H9 (cell line): ENCODE data around the gene ARL11. TPM values are rescaled to one million over a fixed set of nuclear protein-coding genes. Genes with fewer than 3 reads are reported as not detected.

Source experiments
- DNase-seq: peaks from one replicate; pipeline ENCODE4 v3.0.0-alpha.2; 2017
- H2AFZ ChIP-seq: one replicate; pipeline ENCODE4 v1.6.1; 2013; ENCODE audit warnings: mild to moderate bottlenecking, low read length, control low read depth, moderate library complexity
- H2AK5ac ChIP-seq: 2 replicates; pipeline ENCODE4 v1.6.1; 2013; ENCODE audit warnings: low read length, control low read depth, mixed read lengths; ENCODE audit not compliant: insufficient read length
- H2BK120ac ChIP-seq: one replicate; pipeline ENCODE4 v1.6.1; 2013; ENCODE audit warnings: low read depth, mild to moderate bottlenecking, low read length, control low read depth, inconsistent platforms; ENCODE audit not compliant: poor library complexity, severe bottlenecking
- H2BK12ac ChIP-seq: 2 replicates; pipeline ENCODE4 v1.6.1; 2013; ENCODE audit warnings: low read length, control low read depth, mixed read lengths, low read depth; ENCODE audit not compliant: insufficient read length
- H2BK15ac ChIP-seq: 2 replicates; pipeline ENCODE4 v1.6.1; 2013; ENCODE audit warnings: low read depth, low read length, control low read depth
- H2BK20ac ChIP-seq: one replicate; pipeline ENCODE4 v1.6.1; 2013; ENCODE audit warnings: low read depth, mild to moderate bottlenecking, low read length, control low read depth, inconsistent platforms; ENCODE audit not compliant: poor library complexity, severe bottlenecking
- H2BK5ac ChIP-seq: 2 replicates; pipeline ENCODE4 v1.6.1; 2013; ENCODE audit warnings: low read length, control low read depth, mixed read lengths; ENCODE audit not compliant: insufficient read length
- H3K14ac ChIP-seq: 2 replicates; pipeline ENCODE4 v1.6.1; 2013; ENCODE audit warnings: low read length, control low read depth; ENCODE audit not compliant: insufficient read depth
- H3K18ac ChIP-seq: 2 replicates; pipeline ENCODE4 v1.6.1; 2013; ENCODE audit warnings: low read depth, mild to moderate bottlenecking, mixed read lengths, low read length, control low read depth; ENCODE audit not compliant: insufficient read length
- H3K23ac ChIP-seq: 2 replicates; pipeline ENCODE4 v1.6.1; 2013; ENCODE audit warnings: low read length, control low read depth, mixed read lengths, low read depth; ENCODE audit not compliant: insufficient read length
- H3K23me2 ChIP-seq: 2 replicates; pipeline ENCODE4 v1.6.1; 2013; ENCODE audit warnings: low read depth, mild to moderate bottlenecking, mixed read lengths, low read length, control low read depth; ENCODE audit not compliant: insufficient read length, poor library complexity, severe bottlenecking
- H3K27ac ChIP-seq: 2 replicates; pipeline ENCODE4 v1.5.1; 2013; ENCODE audit warnings: low read length, control low read depth, mixed read lengths, low read depth; ENCODE audit not compliant: insufficient read length
- H3K27me3 ChIP-seq: 2 replicates; pipeline ENCODE4 v1.6.1; 2013; ENCODE audit warnings: low read length, control low read depth, inconsistent platforms; ENCODE audit not compliant: insufficient read depth
- H3K4ac ChIP-seq: 2 replicates; pipeline ENCODE4 v1.6.1; 2013; ENCODE audit warnings: low read depth, mild to moderate bottlenecking, control low read depth, inconsistent platforms, low read length, moderate library complexity
- H3K4me1 ChIP-seq: 2 replicates; pipeline ENCODE4 v1.6.1; 2013; ENCODE audit warnings: low read length, control low read depth, inconsistent platforms; ENCODE audit not compliant: insufficient read depth
- H3K4me2 ChIP-seq: 2 replicates; pipeline ENCODE4 v1.6.1; 2013; ENCODE audit warnings: low read length, control low read depth, mixed read lengths; ENCODE audit not compliant: insufficient read length, insufficient read depth
- H3K56ac ChIP-seq: 2 replicates; pipeline ENCODE4 v1.6.1; 2013; ENCODE audit warnings: low read depth, mild to moderate bottlenecking, mixed read lengths, low read length, control low read depth; ENCODE audit not compliant: insufficient read length
- H3K79me1 ChIP-seq: 2 replicates; pipeline ENCODE4 v1.6.1; 2013; ENCODE audit warnings: low read depth, mild to moderate bottlenecking, moderate library complexity, low read length, control low read depth, inconsistent platforms; ENCODE audit not compliant: insufficient read depth, poor library complexity, severe bottlenecking
- H3K79me2 ChIP-seq: 2 replicates; pipeline ENCODE4 v1.6.1; 2013; ENCODE audit warnings: low read length, control low read depth, inconsistent platforms; ENCODE audit not compliant: insufficient read depth
- H3K9ac ChIP-seq: 2 replicates; pipeline ENCODE4 v1.6.1; 2013; ENCODE audit warnings: low read length, control low read depth, mixed read lengths; ENCODE audit not compliant: insufficient read length; ENCODE audit errors: extremely low read depth
- H3K9me3 ChIP-seq: one replicate; pipeline ENCODE4 v1.6.1; 2013; ENCODE audit warnings: low read depth, low read length, inconsistent platforms; ENCODE audit not compliant: control insufficient read depth
- H3T11ph ChIP-seq: one replicate; pipeline ENCODE4 v1.6.1; 2013; ENCODE audit warnings: mild to moderate bottlenecking, low read length, control low read depth, inconsistent platforms
- H4K20me1 ChIP-seq: one replicate; pipeline ENCODE4 v1.6.1; 2013; ENCODE audit not compliant: control insufficient read depth, insufficient read length, insufficient read depth
- H4K5ac ChIP-seq: 2 replicates; pipeline ENCODE4 v1.6.1; 2013; ENCODE audit warnings: low read depth, mild to moderate bottlenecking, mixed read lengths, low read length, control low read depth; ENCODE audit not compliant: insufficient read length
- H4K8ac ChIP-seq: replicated peaks from 2 replicates; pipeline ENCODE4 v1.6.1; 2013; ENCODE audit warnings: low read length, control low read depth, mixed read lengths, low read depth; ENCODE audit not compliant: insufficient read length
- H4K91ac ChIP-seq: 2 replicates; pipeline ENCODE4 v1.6.1; 2013; ENCODE audit warnings: low read depth, mild to moderate bottlenecking, moderate library complexity, mixed read lengths, low read length, control low read depth; ENCODE audit not compliant: insufficient read length
- H3K27ac Mint-ChIP-seq, 3 experiments: 2 replicates in 2 of 3; 3 replicates in 1 of 3; pipeline ENCODE4 v1.8.0; 2020 to 2021; ENCODE audit warnings: mixed read lengths in 3 of 3, mild to moderate bottlenecking in 1 of 3, moderate library complexity in 1 of 3
- H3K27me3 Mint-ChIP-seq: 2 replicates; pipeline ENCODE4 v1.8.0; 2021; ENCODE audit warnings: low read depth, mild to moderate bottlenecking, moderate library complexity, mixed read lengths
- H3K36me3 Mint-ChIP-seq, 3 experiments: 2 replicates in 2 of 3; 3 replicates in 1 of 3; pipeline ENCODE4 v1.8.0; 2020 to 2021; ENCODE audit warnings: low read depth in 3 of 3, mixed read lengths in 3 of 3; ENCODE audit not compliant: insufficient read depth in 1 of 3
- H3K4me1 Mint-ChIP-seq, 2 experiments: 2 replicates each; pipeline ENCODE4 v1.8.0; 2020; ENCODE audit warnings: mixed read lengths in 2 of 2
- H3K4me3 Mint-ChIP-seq, 2 experiments: 2 replicates in 1 of 2; 3 replicates in 1 of 2; pipeline ENCODE4 v1.8.0; 2020 to 2021; ENCODE audit warnings: mild to moderate bottlenecking in 2 of 2, mixed read lengths in 2 of 2, moderate library complexity in 1 of 2
- H3K9me3 Mint-ChIP-seq, 2 experiments: 2 replicates in 1 of 2; 3 replicates in 1 of 2; pipeline ENCODE4 v1.8.0; 2020; ENCODE audit warnings: mild to moderate bottlenecking in 2 of 2, mixed read lengths in 2 of 2, moderate library complexity in 1 of 2
- CTCF ChIP-seq: fragments of 200-600 bp; sonication (generic); conservative IDR thresholded peaks from 3 replicates; pipeline ENCODE4 v1.8.0; 2021; ENCODE audit warnings: antibody characterized with exemption, mild to moderate bottlenecking
- WGBS: extraction: QIAGEN DNeasy Blood & Tissue Kit; methylation state at CpG from one replicate; pipeline ENCODE4 v1.1.7; 2013; ENCODE audit warnings: missing lambda C conversion rate, low lambda C conversion rate, mixed read lengths; ENCODE audit not compliant: insufficient read length; ENCODE audit errors: extremely low coverage; 5-methylcytosine and 5-hydroxymethylcytosine counted together
- total RNA-seq: library from RNA; stranded (reverse); gene quantifications from 2 replicates; pipeline ENCODE4 v1.2.1, GENCODE V29; 2021

ARL11 gene
- total RNA-seq, 1 experiment from 2014 or later, result 0.42 TPM

- no peaks in the 10 kb centered on the region for H3K9me3 ChIP-seq
- Mint-ChIP-seq H3K36me3 (no peaks in the 10 kb centered on the region), H3K4me1 (peaks cover 4 to 11% of the 10 kb centered on the region in 2 experiments; a peak in 2 of 4 replicates), H3K4me3 (no peak overlapping the region), H3K27ac (no peak overlapping the region), H3K9me3 (no peaks in the 10 kb centered on the region), H3K27me3 (no peaks in the 10 kb centered on the region)
- no peak overlapping the region for H2BK20ac ChIP-seq
- no peak overlapping the region for H3K4me2 ChIP-seq
- H3K79me1 ChIP-seq, result no peaks in the 10 kb centered on the region
- H3K9ac ChIP-seq, result no peak overlapping the region
- no peak overlapping the region for H2AK5ac ChIP-seq
- no CpG with 5 or more reads among the region's 11 CpGs for WGBS
- TF ChIP-seq CTCF, result no peak
- H3K27ac ChIP-seq, result no peak overlapping the region
- no peak for DNase-seq
- no peak overlapping the region for H2BK120ac ChIP-seq
- no peak overlapping the region for H3K4ac ChIP-seq
- H4K20me1 ChIP-seq, result no peaks in the 10 kb centered on the region
- H2BK12ac ChIP-seq, result no peak overlapping the region
- H3K23ac ChIP-seq, result no peak overlapping the region
- H3K14ac ChIP-seq, result no peak overlapping the region
- no peaks in the 10 kb centered on the region for H3K4me1 ChIP-seq
- H3T11ph ChIP-seq, result no peak overlapping the region
- H2BK15ac ChIP-seq, result no peak overlapping the region
- no peaks in the 10 kb centered on the region for H3K23me2 ChIP-seq
- H4K8ac ChIP-seq, result no peak overlapping the region
- H3K27me3 ChIP-seq, result no peaks in the 10 kb centered on the region
- no peak overlapping the region for H4K91ac ChIP-seq
- no peak overlapping the region for H4K5ac ChIP-seq
- H3K56ac ChIP-seq, result no peak overlapping the region
- no peaks in the 10 kb centered on the region for H3K79me2 ChIP-seq
- no peak overlapping the region for H2BK5ac ChIP-seq
- no peak overlapping the region for H2AFZ ChIP-seq
- no peak overlapping the region for H3K18ac ChIP-seq
These were observed 5.9 kb upstream of the ARL11 start for GRCh38 chr13:49622174-49622946.
